HG03135 (cell line): Measurements from ENCODE around the gene NFIA.

Source experiments
- ATAC-seq: cut with Tn5 transposase; IDR thresholded peaks from one replicate; pipeline ENCODE4 v1.9.1; 2021; ENCODE audit warnings: mild to moderate bottlenecking, moderate library complexity; ENCODE audit not compliant: unreplicated experiment

The NFIA gene

GRCh38 chr1:61318319-61319125 is 236.2 kb downstream of the NFIA start:
- ATAC-seq = peak; percentile 99

GRCh38 chr1:61320575-61320974 is 238.2 kb downstream of the NFIA start:
- ATAC-seq = no peak

GRCh38 chr1:61322008-61322744 is 239.8 kb downstream of the NFIA start:
- ATAC-seq = no peak

GRCh38 chr1:61322769-61323168 is 240.4 kb downstream of the NFIA start:
- no peak for ATAC-seq

- ATAC-seq = no peak
Measured at GRCh38 chr1:61323681-61324328, 241.4 kb downstream of the NFIA start.

- ATAC-seq = no peak
Measured at GRCh38 chr1:61326713-61327112, 244.4 kb downstream of the NFIA start.

DNA sequence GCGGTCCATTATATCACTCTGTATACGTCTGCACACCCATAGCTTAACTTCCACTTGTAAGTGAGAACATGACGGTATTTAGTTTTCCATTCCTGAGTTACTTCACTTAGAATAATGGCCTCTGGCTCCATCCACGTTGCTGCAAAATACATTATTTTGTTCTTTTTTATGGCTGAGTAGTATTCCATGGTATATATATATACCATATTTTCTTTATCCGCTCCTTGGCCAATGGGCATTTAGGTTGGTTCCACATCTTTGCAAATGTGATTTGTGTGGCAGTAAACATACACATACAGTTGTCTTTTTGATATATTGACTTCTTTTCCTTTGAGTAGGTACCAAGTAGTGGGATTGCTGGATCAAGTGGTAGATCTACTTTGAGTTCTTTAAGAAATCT is 245.1 kb downstream of the NFIA start:
- ATAC-seq = no peak

DNA sequence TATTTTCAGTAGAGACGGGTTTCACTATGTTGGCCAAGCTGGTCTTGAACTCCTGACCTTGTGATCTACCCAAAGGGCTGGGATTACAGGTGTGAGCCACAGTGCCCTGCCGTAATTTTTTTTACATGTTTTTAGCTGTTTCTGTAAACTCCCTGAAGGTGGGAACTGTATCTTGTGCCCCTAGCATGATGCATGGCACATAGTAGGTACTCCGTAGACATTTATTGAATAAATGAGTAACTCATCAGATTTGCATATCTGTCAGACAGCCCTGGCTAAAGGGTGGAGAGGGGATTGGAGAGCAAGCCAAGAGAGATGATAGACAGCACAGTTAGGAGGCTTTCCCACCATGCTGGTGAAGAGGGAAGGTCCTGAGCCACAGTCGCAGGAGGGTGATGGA is 247.2 kb downstream of the NFIA start:
- ATAC-seq = no peak

DNA sequence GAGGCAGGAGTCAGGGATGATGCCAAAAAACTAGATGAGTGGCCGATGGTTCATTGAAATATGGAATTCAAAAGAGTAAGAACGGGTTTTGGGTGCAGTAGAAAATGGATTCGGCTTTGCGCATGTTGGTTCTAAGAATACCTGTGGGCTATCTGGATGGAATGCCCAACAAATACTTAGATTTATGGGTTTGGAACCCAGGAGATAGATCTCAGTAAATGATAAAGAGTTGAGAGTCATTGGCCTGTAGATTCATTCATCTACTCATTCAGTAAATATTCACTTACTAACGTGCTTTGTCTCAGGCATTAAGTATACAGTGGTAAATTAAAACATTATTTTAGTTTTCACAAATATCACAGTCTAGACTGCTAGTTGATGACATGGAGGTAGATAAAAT is 247.7 kb downstream of the NFIA start:
- ATAC-seq = no peak

DNA sequence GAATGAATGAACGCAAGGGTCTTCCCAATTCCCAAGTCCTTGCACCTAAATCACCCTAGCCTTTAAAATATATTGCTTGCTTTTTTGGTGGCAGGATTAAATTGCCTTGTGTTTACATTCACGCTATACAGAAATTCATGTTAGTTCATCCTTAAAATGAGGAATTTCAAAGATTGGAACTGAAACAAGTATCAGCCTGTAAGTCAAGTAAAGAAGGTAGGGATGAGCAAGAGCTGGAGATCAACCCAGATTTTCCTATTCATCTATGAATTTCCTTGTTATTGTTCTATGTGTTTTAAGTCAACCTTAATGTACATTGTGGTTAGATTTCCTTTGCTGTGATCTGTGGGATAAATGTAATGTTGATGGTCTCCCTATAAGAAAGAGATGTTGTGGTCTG is 248.2 kb downstream of the NFIA start:
- no peak for ATAC-seq

DNA sequence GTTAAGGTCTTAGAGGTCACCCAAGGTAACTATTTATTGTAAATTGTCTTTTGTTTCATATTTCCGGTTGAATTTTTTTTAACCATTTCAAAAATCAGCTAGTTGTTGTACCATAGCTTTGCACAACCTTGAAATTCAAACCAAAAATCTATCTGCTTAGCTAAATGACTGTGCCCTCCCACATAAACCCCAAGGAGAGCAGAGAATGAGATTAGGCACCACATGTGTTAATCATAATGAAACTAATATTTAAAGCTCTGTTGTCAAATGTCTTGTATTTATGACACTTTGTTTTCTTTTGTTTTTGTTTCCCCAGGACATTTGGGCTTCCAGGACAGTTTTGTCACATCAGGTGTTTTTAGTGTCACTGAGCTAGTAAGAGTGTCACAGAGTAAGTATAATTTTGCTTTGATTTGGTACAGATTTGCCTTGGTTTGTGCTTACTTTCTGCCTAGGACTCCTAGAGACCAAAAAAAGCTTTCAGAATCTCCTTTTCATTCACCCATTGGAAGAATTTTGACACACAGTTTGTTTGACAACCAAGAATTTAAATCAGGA is 249.9 kb downstream of the NFIA start:
- peak; percentile 98 for ATAC-seq

GRCh38 chr1:61332796-61333195 is 250.4 kb downstream of the NFIA start:
- no peak for ATAC-seq

- ATAC-seq = no peak
Measured at GRCh38 chr1:61334718-61335589, 252.6 kb downstream of the NFIA start.

DNA sequence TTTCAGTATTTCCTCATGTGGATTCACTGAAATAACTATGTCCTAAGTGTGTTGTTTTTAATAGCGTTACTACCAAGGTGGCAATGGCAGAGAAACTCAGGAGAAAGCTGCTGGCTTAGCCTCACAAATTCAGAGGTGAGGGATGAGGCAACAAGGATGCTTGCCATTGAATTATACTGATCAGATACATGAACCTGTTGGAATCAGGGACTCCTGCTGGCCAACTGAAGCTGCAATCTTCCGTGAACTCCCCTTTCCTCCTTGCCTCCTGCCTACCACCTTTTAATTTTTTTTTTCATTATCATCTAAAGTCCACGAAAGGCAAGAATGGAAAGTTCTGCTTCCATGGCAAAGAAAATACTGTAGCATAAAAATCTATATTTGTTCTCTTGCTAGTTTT is 254.7 kb downstream of the NFIA start:
- ATAC-seq = no peak

GRCh38 chr1:61337441-61337951 is 255.1 kb downstream of the NFIA start:
- ATAC-seq = no peak

DNA sequence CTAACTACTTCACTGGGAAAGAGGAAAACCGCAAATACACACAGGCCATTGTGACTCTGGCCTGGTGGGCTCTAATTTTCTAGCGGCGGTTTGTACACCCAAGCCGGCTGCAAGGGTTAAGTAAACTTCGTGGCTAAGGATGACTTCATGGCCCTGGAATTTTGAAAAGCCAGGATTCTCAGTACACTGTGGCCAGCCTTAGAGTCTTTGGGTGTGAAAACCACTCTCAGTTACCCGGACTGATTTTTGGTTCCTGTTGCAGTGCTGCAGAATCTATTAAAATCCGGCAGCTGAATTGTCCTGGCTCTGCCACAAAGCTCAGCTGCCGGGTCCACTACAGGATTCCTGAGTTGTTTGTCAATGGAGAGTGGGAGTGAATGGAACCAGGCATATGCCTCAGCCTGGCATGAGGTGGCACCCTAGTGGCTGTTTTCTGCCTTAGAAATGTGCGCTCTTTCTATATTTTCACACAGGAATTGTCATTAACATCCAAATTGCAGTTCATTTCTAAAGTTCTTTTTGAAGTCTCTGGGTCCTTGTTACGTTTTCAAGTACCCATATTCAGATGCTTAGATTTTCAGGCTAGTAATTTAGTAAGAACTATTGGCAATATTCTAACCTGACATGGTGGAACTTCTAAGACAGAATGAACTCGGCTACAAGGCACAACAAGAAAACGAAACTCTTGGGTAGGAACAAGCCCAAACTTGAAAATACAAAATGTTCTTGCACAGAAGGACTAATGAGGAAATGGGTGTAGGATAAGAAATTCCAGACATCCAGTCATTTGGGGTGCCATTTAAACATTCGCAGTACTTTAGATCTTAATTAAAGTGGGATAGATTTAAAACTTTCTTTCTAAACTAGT is 255.9 kb downstream of the NFIA start:
- ATAC-seq = no peak

GRCh38 chr1:61338899-61339298 is 256.5 kb downstream of the NFIA start:
- ATAC-seq = no peak

DNA sequence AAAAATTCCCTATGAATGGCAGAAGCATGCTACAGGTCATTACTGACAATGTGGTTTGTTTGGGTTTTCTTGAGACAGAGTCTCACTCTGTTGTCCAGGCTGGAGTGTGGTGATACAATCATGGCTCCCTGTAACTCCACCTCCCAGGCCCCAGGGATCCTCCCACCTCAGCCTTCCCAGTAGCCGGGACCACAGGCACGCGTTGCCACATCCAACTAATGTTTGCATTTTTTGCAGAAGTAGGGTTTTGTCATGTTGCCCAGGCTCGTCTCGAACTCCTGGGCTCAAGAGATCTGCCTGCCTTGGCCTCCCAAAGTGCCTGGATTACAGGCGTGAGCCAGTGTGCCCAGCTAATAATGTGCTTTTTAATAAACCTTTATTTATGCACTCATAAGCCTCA is 259.1 kb downstream of the NFIA start:
- ATAC-seq = no peak

GRCh38 chr1:61343734-61344420 is 261.5 kb downstream of the NFIA start:
- ATAC-seq = no peak
